Neural progenitor cell (in vitro differentiated cells): ENCODE measurements around the gene HSD17B10.

Experiments used
- CTCF ChIP-seq: fragments of 200-600 bp; sonication (generic); IDR thresholded peaks from 2 replicates; pipeline ENCODE4 v1.5.1; 2017; ENCODE audit warnings: antibody characterized with exemption, mild to moderate bottlenecking
- EZH2 ChIP-seq: fragments of 200-600 bp; sonication (generic); IDR thresholded peaks from 2 replicates; pipeline ENCODE4 v1.6.1; 2017; ENCODE audit warnings: antibody characterized with exemption, mild to moderate bottlenecking, moderate library complexity
- EZH2phosphoT487 ChIP-seq: fragments of 200-600 bp; sonication (generic); IDR thresholded peaks from 2 replicates; pipeline ENCODE4 v1.6.1; 2017; ENCODE audit warnings: antibody characterized with exemption

- TF ChIP-seq CTCF (no peak), EZH2 (no peak), EZH2phosphoT487 (no peak)
Observed at GRCh38 chrX:53412446-53412845, 21.7 kb downstream of the HSD17B10 start.
